GM10266 (cell line): ENCODE results near the gene MYZAP.
"Not testable (repeated sequence)": the region's sequence is repeated elsewhere in the genome, so short reads cannot be mapped to it uniquely, and the experiment has no call there.

Experiments
- DNase-seq: peaks from one replicate; pipeline ENCODE4 v3.0.0; 2012; ENCODE audit errors: extremely low spot score
- TF ChIP-seq, protein P1 (sequence below): IDR thresholded peaks from 2 replicates; pipeline ENCODE4 v1.5.1; 2012; ENCODE audit warnings: mild to moderate bottlenecking, low read depth; ENCODE audit not compliant: control insufficient read depth, insufficient read depth; ENCODE audit errors: missing control alignments

MYZAP gene

DNA sequence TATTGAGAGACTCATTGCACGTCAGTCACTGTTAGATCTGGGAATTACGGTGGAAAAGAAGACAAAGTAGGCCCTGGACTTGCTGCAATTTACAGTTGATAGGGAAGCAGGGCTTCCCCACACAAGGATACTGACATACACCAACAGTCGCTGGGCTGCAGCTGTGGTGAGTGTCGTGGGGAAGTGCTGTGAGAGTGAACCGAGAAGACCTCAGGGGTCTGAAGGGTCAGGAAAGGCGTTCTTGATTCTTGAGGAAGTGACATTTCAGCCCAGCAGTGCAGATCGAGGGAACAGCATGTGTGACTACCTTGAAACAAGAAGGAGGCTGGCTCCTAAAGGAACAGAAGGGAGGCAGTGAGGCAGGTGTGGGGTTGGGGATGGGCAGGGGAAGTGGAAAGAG is 22.5 kb downstream of the MYZAP start:
- no peak for DNase-seq
- TF ChIP-seq, protein P1, sequence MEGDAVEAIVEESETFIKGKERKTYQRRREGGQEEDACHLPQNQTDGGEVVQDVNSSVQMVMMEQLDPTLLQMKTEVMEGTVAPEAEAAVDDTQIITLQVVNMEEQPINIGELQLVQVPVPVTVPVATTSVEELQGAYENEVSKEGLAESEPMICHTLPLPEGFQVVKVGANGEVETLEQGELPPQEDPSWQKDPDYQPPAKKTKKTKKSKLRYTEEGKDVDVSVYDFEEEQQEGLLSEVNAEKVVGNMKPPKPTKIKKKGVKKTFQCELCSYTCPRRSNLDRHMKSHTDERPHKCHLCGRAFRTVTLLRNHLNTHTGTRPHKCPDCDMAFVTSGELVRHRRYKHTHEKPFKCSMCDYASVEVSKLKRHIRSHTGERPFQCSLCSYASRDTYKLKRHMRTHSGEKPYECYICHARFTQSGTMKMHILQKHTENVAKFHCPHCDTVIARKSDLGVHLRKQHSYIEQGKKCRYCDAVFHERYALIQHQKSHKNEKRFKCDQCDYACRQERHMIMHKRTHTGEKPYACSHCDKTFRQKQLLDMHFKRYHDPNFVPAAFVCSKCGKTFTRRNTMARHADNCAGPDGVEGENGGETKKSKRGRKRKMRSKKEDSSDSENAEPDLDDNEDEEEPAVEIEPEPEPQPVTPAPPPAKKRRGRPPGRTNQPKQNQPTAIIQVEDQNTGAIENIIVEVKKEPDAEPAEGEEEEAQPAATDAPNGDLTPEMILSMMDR: no peak

DNA sequence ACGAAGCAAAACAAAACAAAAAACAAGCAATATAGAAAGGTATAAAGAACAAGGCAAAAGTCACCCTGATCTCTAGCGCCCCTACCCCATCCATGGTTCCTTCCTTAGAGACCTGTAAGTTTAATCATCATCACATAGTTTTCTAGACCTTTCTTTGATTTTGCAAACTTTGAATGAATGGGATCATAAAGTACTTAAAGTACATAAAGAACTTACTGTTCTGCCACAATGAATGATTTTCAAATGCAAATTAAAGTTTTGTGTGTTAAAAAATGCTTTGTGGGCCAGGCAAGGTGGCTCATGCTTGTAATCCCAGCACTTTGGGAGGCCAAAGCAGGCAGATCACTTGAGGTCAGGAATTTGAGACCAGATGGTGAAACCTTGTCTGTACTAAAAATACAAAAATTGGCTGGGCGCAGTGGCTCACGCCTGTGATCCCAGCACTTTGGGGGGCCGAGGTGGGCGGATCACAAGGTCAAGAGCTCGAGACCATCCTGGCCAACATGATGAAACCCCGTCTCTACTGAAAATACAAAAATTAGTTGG is 24.3 kb downstream of the MYZAP start:
- not testable (repeated sequence) for DNase-seq

DNA sequence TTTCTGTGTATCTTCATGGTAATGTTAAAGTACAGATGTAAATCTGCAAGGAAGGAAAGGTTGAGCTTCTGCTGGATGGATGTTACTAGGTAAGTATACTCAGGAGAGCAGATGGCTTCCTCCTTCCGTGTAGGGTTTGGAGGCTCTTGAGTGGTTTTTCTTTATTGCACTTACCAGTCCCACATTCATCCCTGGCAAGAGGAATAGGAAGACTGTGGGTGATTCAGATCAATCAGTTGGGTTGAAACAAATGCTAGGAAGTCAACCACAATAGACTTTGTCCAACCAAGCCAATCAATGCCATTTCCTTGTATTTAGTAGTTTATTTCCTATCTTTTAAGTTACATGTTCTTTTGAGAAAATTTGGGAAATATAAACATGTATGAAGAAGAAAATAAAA is 26.6 kb downstream of the MYZAP start:
- no peak for DNase-seq
- TF ChIP-seq, protein P1: no peak

DNA sequence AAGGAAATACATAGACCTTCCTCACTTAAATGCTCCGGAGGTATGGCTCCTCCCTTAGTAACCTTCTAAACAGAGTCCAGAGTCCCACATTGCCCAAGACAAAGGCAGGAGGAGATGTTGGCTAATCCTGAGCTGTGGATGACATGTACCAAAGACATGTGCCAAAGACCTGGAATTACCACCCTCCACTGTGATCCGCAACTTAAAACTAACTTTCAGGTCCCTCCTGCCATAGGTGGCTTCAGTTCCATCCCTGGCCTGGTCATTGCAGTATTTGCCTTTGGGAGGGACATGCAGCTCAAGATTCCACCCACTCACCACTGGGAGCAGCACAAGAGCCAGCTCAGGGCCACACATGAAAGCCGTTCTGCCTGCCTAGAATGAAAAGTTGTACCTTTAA is 28.0 kb downstream of the MYZAP start:
- TF ChIP-seq, protein P1: no peak
- no peak for DNase-seq

DNA sequence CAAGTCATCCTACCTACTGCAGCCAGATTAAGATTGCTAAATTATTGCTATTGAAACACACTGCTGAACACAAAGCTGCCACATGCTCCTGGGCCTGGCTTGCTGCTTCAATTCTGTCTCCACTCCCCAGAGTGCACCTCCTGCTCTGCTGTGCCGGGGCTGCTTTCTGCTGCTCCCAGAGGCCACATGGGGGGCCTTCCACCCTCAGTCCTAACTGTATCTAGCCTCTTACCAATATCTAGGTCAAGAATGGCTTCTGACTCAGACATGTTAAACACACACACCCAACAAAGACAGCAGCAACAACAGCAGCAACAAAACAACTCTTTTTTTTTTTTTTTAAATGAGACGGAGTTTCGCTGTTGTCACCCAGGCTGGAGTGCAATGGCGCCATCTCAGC is 33.0 kb downstream of the MYZAP start:
- TF ChIP-seq, protein P1: no peak
- DNase-seq: no peak

DNA sequence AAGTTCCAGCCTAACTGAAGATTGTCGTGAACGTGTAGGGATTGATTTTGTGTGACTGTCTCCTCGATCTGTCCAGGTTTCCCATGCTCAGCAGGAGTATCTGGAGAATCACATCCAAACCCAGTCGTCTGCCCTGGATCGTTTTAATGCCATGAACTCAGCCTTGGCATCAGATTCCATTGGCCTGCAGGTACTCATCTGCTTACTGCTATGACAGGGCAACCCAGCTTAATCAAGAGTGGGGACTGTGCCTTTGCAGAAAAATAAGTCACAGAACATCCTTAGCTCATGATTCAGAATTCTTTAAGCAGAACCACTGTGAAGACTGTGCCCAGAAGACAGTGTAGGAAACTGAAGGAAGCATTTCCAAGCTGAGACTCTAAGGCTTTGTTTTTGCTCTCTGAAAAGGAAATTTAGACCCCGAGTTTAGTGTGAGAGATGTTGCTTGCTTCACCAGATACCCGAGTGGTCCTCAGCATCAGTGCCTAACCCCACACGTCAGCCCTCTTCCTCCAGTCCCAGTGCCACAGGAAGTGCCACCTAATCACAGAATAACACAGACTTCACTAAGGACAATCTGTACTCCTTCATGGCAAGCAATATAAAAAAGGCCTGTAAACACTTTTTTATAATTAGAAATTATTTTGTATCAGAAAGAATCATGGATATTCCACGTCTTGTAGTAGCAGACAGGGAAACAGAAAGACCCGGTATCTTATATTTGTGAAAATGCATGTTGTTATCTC is 34.2 kb downstream of the MYZAP start:
- TF ChIP-seq, protein P1: no peak
- no peak for DNase-seq

DNA sequence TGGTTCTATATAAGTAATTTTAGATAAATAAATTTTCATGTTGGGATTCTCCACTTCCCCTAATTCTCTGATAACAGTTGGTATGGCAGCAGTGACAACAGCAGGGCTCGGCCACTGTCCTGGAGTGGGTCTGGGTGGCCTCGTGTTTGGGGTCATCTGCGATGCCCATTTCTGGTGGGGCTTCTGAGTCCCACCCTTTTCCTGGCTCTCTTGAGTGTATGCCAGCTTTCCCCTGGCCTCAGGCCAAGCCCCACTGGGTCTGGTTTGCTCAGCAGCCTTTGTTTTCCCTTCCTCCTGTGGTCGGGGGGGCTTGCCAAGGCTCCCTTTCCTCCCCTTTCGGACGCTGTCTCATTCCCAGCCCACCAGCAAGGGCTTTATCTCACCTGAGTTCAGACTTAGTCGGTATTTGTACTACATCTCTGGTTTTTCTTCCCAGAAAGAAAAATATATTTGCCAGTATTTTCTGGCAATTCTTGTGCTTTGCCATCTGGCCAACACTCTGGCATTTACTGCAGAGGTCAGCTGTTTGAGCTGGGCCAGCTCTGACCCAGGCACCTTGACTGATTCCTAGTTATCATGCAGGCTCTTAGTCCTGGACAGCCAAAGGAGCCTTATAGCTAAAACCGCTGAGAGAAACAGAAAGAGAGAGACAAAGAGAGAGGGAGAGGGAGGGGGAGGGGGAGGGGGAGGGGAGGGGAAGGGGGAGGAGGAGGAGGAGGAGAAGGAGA is 35.2 kb downstream of the MYZAP start:
- TF ChIP-seq, protein P1: no peak
- no peak for DNase-seq
